Activated naive CD8-positive, alpha-beta T cell treated with anti-CD3 and anti-CD28 coated beads, Interleukin-2, amount 10 ng/mL, durations not matched to agents 7 days and 5 days (primary cell): ENCODE results near the gene CPEB1. TPM values are rescaled to one million over a fixed set of nuclear protein-coding genes. Genes with fewer than 3 reads are reported as not detected.
"Not testable (repeated sequence)": the region's sequence is repeated elsewhere in the genome, so short reads cannot be mapped to it uniquely, and the experiment has no call there.

Source experiments
- ATAC-seq: fragments of 150-1000 bp; cut with Tn5 transposase; one replicate; pipeline ENCODE4 v1.10.0; 2021; ENCODE audit warnings: low read depth, moderate library complexity
- POLR2A ChIA-PET: fragments of 350-600 bp; sonication (Branson Sonifier 250); formaldehyde crosslinking; loops from one replicate; lab custom pipeline; 2021; ENCODE audit warnings: antibody characterized with exemption; lab: Charles Lee
- DNase-seq: peaks from one replicate; pipeline ENCODE4 v3.0.0; 2021
- H3K27ac Mint-ChIP-seq: one replicate; pipeline ENCODE4 v1.8.0; 2022; ENCODE audit warnings: mild to moderate bottlenecking, mixed read lengths
- H3K27me3 Mint-ChIP-seq: one replicate; pipeline ENCODE4 v1.8.0; 2022; ENCODE audit warnings: mild to moderate bottlenecking, moderate library complexity, mixed read lengths
- H3K36me3 Mint-ChIP-seq: one replicate; pipeline ENCODE4 v1.8.0; 2021; ENCODE audit warnings: mild to moderate bottlenecking, mixed read lengths
- H3K4me1 Mint-ChIP-seq: one replicate; pipeline ENCODE4 v1.8.0; 2021; ENCODE audit warnings: mixed read lengths
- H3K4me3 Mint-ChIP-seq: one replicate; pipeline ENCODE4 v1.8.0; 2022; ENCODE audit warnings: mild to moderate bottlenecking, moderate library complexity, mixed read lengths
- H3K9me3 Mint-ChIP-seq: one replicate; pipeline ENCODE4 v1.8.0; 2021; ENCODE audit warnings: mixed read lengths
- total RNA-seq, 2 experiments: library from RNA; stranded (reverse); gene quantifications; one replicate each; pipeline ENCODE4 v1.2.3, GENCODE V29; 2021

The CPEB1 gene
- total RNA-seq, 2 experiments from 2014 or later: 0.58 to 0.74 TPM

GRCh38 chr15:82543160-82543559 is 104.0 kb downstream of the CPEB1 start:
- DNase-seq (no peak), ATAC-seq (no peak)
- Mint-ChIP-seq H3K27ac (no peak overlapping the region), H3K4me1 (peaks cover 14% of the 10 kb centered on the region), H3K36me3 (peaks cover 10% of the 10 kb centered on the region), H3K9me3 (no peaks in the 10 kb centered on the region), H3K27me3 (no peaks in the 10 kb centered on the region), H3K4me3 (no peak overlapping the region)
- POLR2A ChIA-PET: interaction anchor here (0.6 kb wide), 1 partner anchor 11 kb away, joined by 7 read pairs; no protein-coding TSS in a partner anchor

GRCh38 chr15:82540984-82541431 is 106.2 kb downstream of the CPEB1 start:
- DNase-seq: no peak
- ATAC-seq: no peak
- H3K9me3 Mint-ChIP-seq: no peaks in the 10 kb centered on the region
- H3K36me3 Mint-ChIP-seq: peaks cover 26% of the 10 kb centered on the region
- peak overlapping the region; percentile 96 for H3K4me3 Mint-ChIP-seq
- no peaks in the 10 kb centered on the region for H3K27me3 Mint-ChIP-seq
- H3K27ac Mint-ChIP-seq: peak overlapping the region; percentile 97
- peaks cover 28% of the 10 kb centered on the region for H3K4me1 Mint-ChIP-seq
- POLR2A ChIA-PET: interaction anchor here (0.6 to 3.4 kb wide), 14 partner anchors 8 to 667 kb away, joined by 3 to 31 read pairs (median 3); partner anchors contain the start of genes C15orf40, HDGFL3, RAMAC and TM6SF1

GRCh38 chr15:82540055-82540983 is 106.8 kb downstream of the CPEB1 start, which contains the start of gene RPS17:
Gene RPS17, minus strand, starts transcription at chr15:82540457. Its CDS starts 29 bp downstream, at chr15:82540428.
- no peaks in the 10 kb centered on the region for H3K27me3 Mint-ChIP-seq
- H3K27ac Mint-ChIP-seq: peak within 1 kb of the TSS; percentile 97
- POLR2A ChIA-PET: interaction anchor here (0.6 to 3.4 kb wide), 16 partner anchors 9 to 668 kb away, joined by 3 to 31 read pairs (median 3); partner anchors contain the start of genes C15orf40, HDGFL3, RAMAC and TM6SF1
- DNase-seq: peak; percentile 100
- H3K9me3 Mint-ChIP-seq: no peaks in the 10 kb centered on the region
- H3K4me3 Mint-ChIP-seq: peak within 1 kb of the TSS; percentile 96
- ATAC-seq: peak; percentile 95
- peaks cover 31% of the 10 kb centered on the region for H3K36me3 Mint-ChIP-seq
- peaks cover 28% of the 10 kb centered on the region for H3K4me1 Mint-ChIP-seq

- DNase-seq: no peak
- ATAC-seq: peak; percentile 1
- H3K36me3 Mint-ChIP-seq: peaks cover 32% of the 10 kb centered on the region
- no peaks in the 10 kb centered on the region for H3K9me3 Mint-ChIP-seq
- peak overlapping the region; percentile 96 for H3K4me3 Mint-ChIP-seq
- H3K27ac Mint-ChIP-seq: peak overlapping the region; percentile 97
- no peaks in the 10 kb centered on the region for H3K27me3 Mint-ChIP-seq
- POLR2A ChIA-PET: interaction anchor here (0.8 to 3.4 kb wide), 11 partner anchors 8 to 528 kb away, joined by 3 to 31 read pairs (median 4); partner anchors contain the start of genes C15orf40, RAMAC and WHAMM
- H3K4me1 Mint-ChIP-seq: peaks cover 28% of the 10 kb centered on the region
Measured at GRCh38 chr15:82539691-82540054, 107.5 kb downstream of the CPEB1 start.

GRCh38 chr15:82538961-82539690 is 108.0 kb downstream of the CPEB1 start:
- peak overlapping the region; percentile 97 for H3K27ac Mint-ChIP-seq
- H3K4me3 Mint-ChIP-seq: peak overlapping the region; percentile 96
- no peaks in the 10 kb centered on the region for H3K27me3 Mint-ChIP-seq
- DNase-seq: no peak
- POLR2A ChIA-PET: interaction anchor here (0.8 to 3.4 kb wide), 7 partner anchors 8 to 528 kb away, joined by 3 to 31 read pairs (median 14); partner anchors contain the start of genes RAMAC and WHAMM
- no peak for ATAC-seq
- H3K4me1 Mint-ChIP-seq: peaks cover 28% of the 10 kb centered on the region
- no peaks in the 10 kb centered on the region for H3K9me3 Mint-ChIP-seq
- H3K36me3 Mint-ChIP-seq: peaks cover 36% of the 10 kb centered on the region

GRCh38 chr15:82537351-82537908 is 109.7 kb downstream of the CPEB1 start:
- Mint-ChIP-seq H3K4me1 (peaks cover 23% of the 10 kb centered on the region), H3K4me3 (peak overlapping the region; percentile 46), H3K36me3 (peaks cover 40% of the 10 kb centered on the region), H3K9me3 (no peaks in the 10 kb centered on the region), H3K27ac (peak overlapping the region; percentile 34), H3K27me3 (no peaks in the 10 kb centered on the region)
- DNase-seq (no peak), ATAC-seq (no peak)
- POLR2A ChIA-PET: no interaction called here

GRCh38 chr15:82536409-82537350 is 110.5 kb downstream of the CPEB1 start:
- ATAC-seq (no peak), DNase-seq (no peak)
- Mint-ChIP-seq H3K4me3 (no peak overlapping the region), H3K9me3 (no peaks in the 10 kb centered on the region), H3K27ac (peak overlapping the region; percentile 40), H3K27me3 (no peaks in the 10 kb centered on the region), H3K36me3 (peaks cover 40% of the 10 kb centered on the region), H3K4me1 (peaks cover 23% of the 10 kb centered on the region)
- POLR2A ChIA-PET: no interaction called here

GRCh38 chr15:82535566-82536408 is 111.4 kb downstream of the CPEB1 start:
- no peak for DNase-seq
- Mint-ChIP-seq H3K9me3 (no peaks in the 10 kb centered on the region), H3K36me3 (peaks cover 41% of the 10 kb centered on the region), H3K4me1 (peaks cover 24% of the 10 kb centered on the region), H3K27ac (peak overlapping the region; percentile 40), H3K4me3 (no peak overlapping the region), H3K27me3 (no peaks in the 10 kb centered on the region)
- POLR2A ChIA-PET: no interaction called here
- ATAC-seq: no peak

GRCh38 chr15:82535151-82535550 is 112.0 kb downstream of the CPEB1 start:
- H3K9me3 Mint-ChIP-seq, H3K27ac Mint-ChIP-seq, H3K4me3 Mint-ChIP-seq, H3K27me3 Mint-ChIP-seq, DNase-seq, POLR2A ChIA-PET, ATAC-seq: not testable (repeated sequence)
- Mint-ChIP-seq H3K36me3 (peaks cover 41% of the 10 kb centered on the region), H3K4me1 (peaks cover 29% of the 10 kb centered on the region)

- H3K4me3 Mint-ChIP-seq, ATAC-seq, DNase-seq, H3K27me3 Mint-ChIP-seq, H3K27ac Mint-ChIP-seq, H3K9me3 Mint-ChIP-seq, POLR2A ChIA-PET: not testable (repeated sequence)
- peaks cover 29% of the 10 kb centered on the region for H3K4me1 Mint-ChIP-seq
- peaks cover 39% of the 10 kb centered on the region for H3K36me3 Mint-ChIP-seq
Measured at GRCh38 chr15:82534457-82534861, 112.7 kb downstream of the CPEB1 start.

- Mint-ChIP-seq H3K36me3 (peaks cover 33% of the 10 kb centered on the region), H3K4me3 (no peak overlapping the region), H3K4me1 (peaks cover 25% of the 10 kb centered on the region), H3K27ac (no peak overlapping the region), H3K27me3 (no peaks in the 10 kb centered on the region), H3K9me3 (no peaks in the 10 kb centered on the region)
- ATAC-seq (no peak), DNase-seq (no peak)
- POLR2A ChIA-PET: no interaction called here
Measured at GRCh38 chr15:82533801-82534200, 113.4 kb downstream of the CPEB1 start.
